ENCODE measurements around the gene CAPN8.

DNA sequence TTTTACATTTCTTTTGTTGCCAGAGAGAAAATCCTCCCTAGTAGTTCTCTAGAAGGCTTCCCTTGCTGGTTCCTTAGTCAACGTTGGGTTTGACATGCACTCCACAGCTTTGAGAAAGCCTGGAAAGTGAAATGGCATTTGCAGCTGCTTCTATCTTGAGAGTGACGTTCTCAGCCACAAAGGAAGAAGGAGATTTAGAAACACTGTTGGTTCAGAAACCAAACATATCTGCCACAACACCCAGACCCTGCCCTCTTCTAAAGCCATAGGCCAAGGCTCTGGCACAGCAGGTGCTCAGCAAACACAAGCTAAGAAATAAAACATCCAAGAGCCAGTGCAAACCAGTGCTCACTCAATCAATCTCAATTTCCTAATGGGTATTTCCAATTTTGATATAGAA lies 150.9 kb downstream of the CAPN8 start:
- TF ChIP-seq, protein P1, sequence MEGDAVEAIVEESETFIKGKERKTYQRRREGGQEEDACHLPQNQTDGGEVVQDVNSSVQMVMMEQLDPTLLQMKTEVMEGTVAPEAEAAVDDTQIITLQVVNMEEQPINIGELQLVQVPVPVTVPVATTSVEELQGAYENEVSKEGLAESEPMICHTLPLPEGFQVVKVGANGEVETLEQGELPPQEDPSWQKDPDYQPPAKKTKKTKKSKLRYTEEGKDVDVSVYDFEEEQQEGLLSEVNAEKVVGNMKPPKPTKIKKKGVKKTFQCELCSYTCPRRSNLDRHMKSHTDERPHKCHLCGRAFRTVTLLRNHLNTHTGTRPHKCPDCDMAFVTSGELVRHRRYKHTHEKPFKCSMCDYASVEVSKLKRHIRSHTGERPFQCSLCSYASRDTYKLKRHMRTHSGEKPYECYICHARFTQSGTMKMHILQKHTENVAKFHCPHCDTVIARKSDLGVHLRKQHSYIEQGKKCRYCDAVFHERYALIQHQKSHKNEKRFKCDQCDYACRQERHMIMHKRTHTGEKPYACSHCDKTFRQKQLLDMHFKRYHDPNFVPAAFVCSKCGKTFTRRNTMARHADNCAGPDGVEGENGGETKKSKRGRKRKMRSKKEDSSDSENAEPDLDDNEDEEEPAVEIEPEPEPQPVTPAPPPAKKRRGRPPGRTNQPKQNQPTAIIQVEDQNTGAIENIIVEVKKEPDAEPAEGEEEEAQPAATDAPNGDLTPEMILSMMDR (IDR thresholded peaks at IDR 0.05 in 2 of 3, conservative IDR thresholded peaks at IDR 0.05 in 1 of 3; ENCODE audit: borderline replicate concordance in 1 of 3, insufficient read depth in 1 of 3, low read depth in 2 of 3, low read length in 2 of 3), result no peak
- TF ChIP-seq, protein P2, sequence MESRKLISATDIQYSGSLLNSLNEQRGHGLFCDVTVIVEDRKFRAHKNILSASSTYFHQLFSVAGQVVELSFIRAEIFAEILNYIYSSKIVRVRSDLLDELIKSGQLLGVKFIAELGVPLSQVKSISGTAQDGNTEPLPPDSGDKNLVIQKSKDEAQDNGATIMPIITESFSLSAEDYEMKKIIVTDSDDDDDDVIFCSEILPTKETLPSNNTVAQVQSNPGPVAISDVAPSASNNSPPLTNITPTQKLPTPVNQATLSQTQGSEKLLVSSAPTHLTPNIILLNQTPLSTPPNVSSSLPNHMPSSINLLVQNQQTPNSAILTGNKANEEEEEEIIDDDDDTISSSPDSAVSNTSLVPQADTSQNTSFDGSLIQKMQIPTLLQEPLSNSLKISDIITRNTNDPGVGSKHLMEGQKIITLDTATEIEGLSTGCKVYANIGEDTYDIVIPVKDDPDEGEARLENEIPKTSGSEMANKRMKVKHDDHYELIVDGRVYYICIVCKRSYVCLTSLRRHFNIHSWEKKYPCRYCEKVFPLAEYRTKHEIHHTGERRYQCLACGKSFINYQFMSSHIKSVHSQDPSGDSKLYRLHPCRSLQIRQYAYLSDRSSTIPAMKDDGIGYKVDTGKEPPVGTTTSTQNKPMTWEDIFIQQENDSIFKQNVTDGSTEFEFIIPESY (IDR thresholded peaks at IDR 0.05; ENCODE audit: extremely low read depth, insufficient replicate concordance, low read length), result no peak
- TF ChIP-seq ZNF274 (IDR thresholded peaks at IDR 0.05; ENCODE audit: low read depth, low read length), result no peak
- no peak for TF ChIP-seq CBX3 (IDR thresholded peaks at IDR 0.05; ENCODE audit: low read depth)
